IMR-90 (cell line): ENCODE results near the gene MRPL51. TPM values are rescaled to one million over a fixed set of nuclear protein-coding genes. Genes with fewer than 3 reads are reported as not detected.
"Not testable (repeated sequence)": the region's sequence is repeated elsewhere in the genome, so short reads cannot be mapped to it uniquely, and the experiment has no call there.

Experiments used
- ATAC-seq: fragments of 200-7000 bp; cut with Tn5 transposase; 2 replicates; pipeline ENCODE4 v1.9.1; 2020; ENCODE audit warnings: low read depth, mild to moderate bottlenecking, moderate library complexity
- BruUV-seq: library from RNA; stranded (reverse); fragments of 400-500 nt; replicated peaks from 2 replicates; lab custom pipeline; 2021; lab: Mats Ljungman, UMichigan
- CTCF ChIA-PET: fragments of 300-600 bp; formaldehyde crosslinking; extraction: SDS; loops from one replicate; lab custom pipeline; 2021; ENCODE audit warnings: antibody characterized with exemption; lab: Yijun Ruan, JAX
- POLR2A ChIA-PET: fragments of 300-600 bp; sonication (Branson Sonifier 250); formaldehyde crosslinking; loops from one replicate; lab custom pipeline; 2022; ENCODE audit warnings: antibody characterized with exemption; ENCODE audit not compliant: unreplicated experiment; lab: Charles Lee
- DNase-seq: peaks from one replicate; pipeline ENCODE4 v3.0.0; 2013
- H2AFZ ChIP-seq: replicated peaks from 2 replicates; pipeline ENCODE3; 2013; ENCODE audit warnings: low read length, mild to moderate bottlenecking; ENCODE audit not compliant: poor library complexity
- H2AK5ac ChIP-seq: 2 replicates; pipeline ENCODE4 v1.6.1; 2013; ENCODE audit warnings: low read depth, low read length, inconsistent platforms
- H2AK9ac ChIP-seq: replicated peaks from 2 replicates; pipeline ENCODE3; 2013; ENCODE audit warnings: mild to moderate bottlenecking, low read depth, low read length, moderate library complexity; ENCODE audit not compliant: poor library complexity
- H2BK120ac ChIP-seq: 2 replicates; pipeline ENCODE4 v1.6.1; 2013; ENCODE audit warnings: low read depth, low read length, inconsistent platforms
- H2BK15ac ChIP-seq: 3 replicates; pipeline ENCODE4 v1.6.1; 2013; ENCODE audit warnings: low read depth, low read length, inconsistent platforms
- H2BK20ac ChIP-seq: 2 replicates; pipeline ENCODE4 v1.6.1; 2013; ENCODE audit warnings: low read depth, mild to moderate bottlenecking, inconsistent platforms, low read length, moderate library complexity
- H2BK5ac ChIP-seq: 2 replicates; pipeline ENCODE4 v1.6.1; 2013; ENCODE audit warnings: mild to moderate bottlenecking, low read depth, low read length, inconsistent platforms; ENCODE audit not compliant: poor library complexity, severe bottlenecking
- H3K14ac ChIP-seq: replicated peaks from 2 replicates; pipeline ENCODE4 v1.6.1; 2013; ENCODE audit warnings: low read depth, low read length, inconsistent platforms
- H3K18ac ChIP-seq: 2 replicates; pipeline ENCODE4 v1.6.1; 2013; ENCODE audit warnings: low read depth, low read length, control low read depth
- H3K23ac ChIP-seq: 2 replicates; pipeline ENCODE4 v1.6.1; 2013; ENCODE audit warnings: low read depth, low read length, inconsistent platforms
- H3K27ac ChIP-seq: 2 replicates; pipeline ENCODE4 v1.5.1; 2013; ENCODE audit warnings: mild to moderate bottlenecking, control low read depth, low read length; ENCODE audit not compliant: insufficient read depth
- H3K27me3 ChIP-seq: 2 replicates; pipeline ENCODE4 v1.6.1; 2013; ENCODE audit warnings: low read length; ENCODE audit not compliant: control insufficient read depth, insufficient read depth
- H3K36me3 ChIP-seq: 2 replicates; pipeline ENCODE4 v1.6.1; 2013; ENCODE audit warnings: low read length, mixed read lengths; ENCODE audit not compliant: control insufficient read depth, insufficient read depth
- H3K4ac ChIP-seq: 2 replicates; pipeline ENCODE4 v1.6.1; 2013; ENCODE audit warnings: low read depth, low read length, inconsistent platforms
- H3K4me1 ChIP-seq: 2 replicates; pipeline ENCODE4 v1.6.1; 2013; ENCODE audit warnings: low read length, mixed read lengths; ENCODE audit not compliant: control insufficient read depth, insufficient read depth
- H3K4me2 ChIP-seq: 2 replicates; pipeline ENCODE4 v1.6.1; 2013; ENCODE audit warnings: low read depth, mild to moderate bottlenecking, control low read depth, low read length, moderate library complexity
- H3K4me3 ChIP-seq: 2 replicates; pipeline ENCODE4 v1.5.1; 2013; ENCODE audit warnings: low read depth, mild to moderate bottlenecking, control low read depth, low read length, moderate library complexity; ENCODE audit not compliant: insufficient read depth
- H3K56ac ChIP-seq: 2 replicates; pipeline ENCODE4 v1.6.1; 2013; ENCODE audit warnings: low read length, inconsistent platforms; ENCODE audit not compliant: insufficient read depth; ENCODE audit errors: extremely low read depth
- H3K79me1 ChIP-seq, 2 experiments: 2 replicates each; pipeline ENCODE4 v1.6.1; 2013; ENCODE audit warnings: low read length in 2 of 2, inconsistent platforms in 1 of 2, low read depth in 1 of 2
- H3K9ac ChIP-seq: 2 replicates; pipeline ENCODE4 v1.6.1; 2013; ENCODE audit warnings: low read depth, low read length, control low read depth
- H3K9me1 ChIP-seq: 2 replicates; pipeline ENCODE4 v1.6.1; 2013; ENCODE audit warnings: low read length, inconsistent platforms; ENCODE audit not compliant: insufficient read depth
- H3K9me3 ChIP-seq: 2 replicates; pipeline ENCODE4 v1.6.1; 2013; ENCODE audit warnings: low read length; ENCODE audit not compliant: control insufficient read depth, insufficient read depth
- H4K20me1 ChIP-seq: 2 replicates; pipeline ENCODE4 v1.6.1; 2013; ENCODE audit warnings: low read length, inconsistent platforms; ENCODE audit not compliant: insufficient read depth
- H4K5ac ChIP-seq: 2 replicates; pipeline ENCODE4 v1.6.1; 2013; ENCODE audit warnings: mild to moderate bottlenecking, low read depth, low read length, control low read depth
- H4K8ac ChIP-seq, 2 experiments: 2 replicates each; pipeline ENCODE4 v1.6.1; 2013; ENCODE audit warnings: low read depth in 2 of 2, low read length in 2 of 2, control low read depth in 1 of 2, inconsistent platforms in 1 of 2
- H4K91ac ChIP-seq: 2 replicates; pipeline ENCODE4 v1.6.1; 2013; ENCODE audit warnings: low read depth, low read length, inconsistent platforms; ENCODE audit not compliant: insufficient read depth
- ELK1 ChIP-seq: fragments of 150-350 bp; IDR thresholded peaks from 2 replicates; pipeline ENCODE4 v1.6.1; 2016; ENCODE audit warnings: low read depth, mild to moderate bottlenecking, low read length, moderate library complexity, borderline replicate concordance
- WGBS, 2 experiments: methylation state at CpG; one replicate each; pipeline versions ENCODE4 v1.1.5 to v1.1.7; 2013; ENCODE audit warnings: missing lambda C conversion rate in 2 of 2; ENCODE audit not compliant: insufficient read length in 1 of 2; ENCODE audit errors: extremely low coverage in 2 of 2; 5-methylcytosine and 5-hydroxymethylcytosine counted together
- dilution Hi-C: fragments of 300-500 bp; cut with HindIII; formaldehyde crosslinking; loops from one replicate; pipeline ENCODE4 v1.14.3; 2018; ENCODE audit warnings: low sequenced_read_pairs; ENCODE audit not compliant: unreplicated experiment
- in situ Hi-C: fragments of 300-500 bp; cut with MboI; formaldehyde crosslinking; loops from 3 replicates; pipeline ENCODE4 v1.14.3; 2019; ENCODE audit warnings: low sequenced_read_pairs, inconsistent platforms, mixed read lengths
- intact Hi-C: fragments of 100-400 bp; cut with micrococcal nuclease; formaldehyde crosslinking; loops from 2 replicates; pipeline ENCODE4 v1.10.0; 2022
- polyA plus RNA-seq, 3 experiments: library from polyadenylated mRNA; depleted of rRNA; stranded (reverse); fragments of >200 nt; gene quantifications; 2 replicates each; pipeline ENCODE4 v1.2.3, GENCODE V29; 2012; ENCODE audit warnings: low replicate concordance in 1 of 3
- total RNA-seq: library from RNA; depleted of rRNA; stranded (reverse); fragments of >200 nt; gene quantifications from 2 replicates; pipeline ENCODE4 v1.2.3, GENCODE V29; 2012

The MRPL51 gene
- total and polyA plus RNA-seq, 2 of the 4 experiments (the other 2 are of a cell fraction): 80.1 to 160 TPM

GRCh38 chr12:6493497-6494257 lies 615 bp upstream of the MRPL51 start, which contains the start of gene NCAPD2 (continued):
- TF ChIP-seq ELK1: no peak

GRCh38 chr12:6490673-6491072 lies 2.4 kb downstream of the MRPL51 start:
- H2BK20ac ChIP-seq, CTCF ChIA-PET, H3K9ac ChIP-seq, H2AK5ac ChIP-seq, H3K9me1 ChIP-seq, H3K4me3 ChIP-seq, H2AK9ac ChIP-seq, H4K8ac ChIP-seq, H4K20me1 ChIP-seq, H3K18ac ChIP-seq, H3K56ac ChIP-seq, ATAC-seq, H3K14ac ChIP-seq, H3K36me3 ChIP-seq, H2AFZ ChIP-seq, H4K5ac ChIP-seq, in situ Hi-C loops, H3K4me2 ChIP-seq, H3K27me3 ChIP-seq, H3K23ac ChIP-seq, H2BK15ac ChIP-seq, H4K91ac ChIP-seq, H2BK120ac ChIP-seq, DNase-seq, BruUV-seq, H3K4me1 ChIP-seq, dilution Hi-C loops, H3K9me3 ChIP-seq, intact Hi-C loops, H3K4ac ChIP-seq, POLR2A ChIA-PET, H3K27ac ChIP-seq, H2BK5ac ChIP-seq: not testable (repeated sequence)
- H3K79me1 ChIP-seq: peaks cover 26 to 31% of the 10 kb centered on the region in 2 experiments
- WGBS, 2 experiments: no CpG with 5 or more reads among the region's 1 CpG
